ENCODE measurements around the gene DCDC1. TPM values are rescaled to one million over a fixed set of nuclear protein-coding genes. Genes with fewer than 3 reads are reported as not detected.
A peak's percentile ranks its signal among the peaks of the same experiment; 100 is the strongest.

Gene DCDC1
- polyA plus RNA-seq, 3 donors: 0.03 TPM; not detected in 2

- H3K9ac ChIP-seq (ENCODE audit: insufficient read depth, low read length, poor library complexity, severe bottlenecking): no peak overlapping the region
- no peaks in the 10 kb centered on the region for H3K36me3 ChIP-seq (replicated peaks in 1 of 2; ENCODE audit: control insufficient read depth in 1 of 2, insufficient read depth in 2 of 2, low read length in 2 of 2)
- H3K4me3 ChIP-seq (replicated peaks in 1 of 3; ENCODE audit: low read depth in 2 of 3, low read length in 3 of 3): no peak overlapping the region
- no peaks in the 10 kb centered on the region for H3K4me1 Mint-ChIP-seq
- H3K27ac Mint-ChIP-seq: no peak overlapping the region
- H3K27me3 Mint-ChIP-seq (ENCODE audit: low read depth in 3 of 3): peaks cover 0 to 3% (median 3%) of the 10 kb centered on the region in 3 donors
- TF ChIP-seq, protein P1, sequence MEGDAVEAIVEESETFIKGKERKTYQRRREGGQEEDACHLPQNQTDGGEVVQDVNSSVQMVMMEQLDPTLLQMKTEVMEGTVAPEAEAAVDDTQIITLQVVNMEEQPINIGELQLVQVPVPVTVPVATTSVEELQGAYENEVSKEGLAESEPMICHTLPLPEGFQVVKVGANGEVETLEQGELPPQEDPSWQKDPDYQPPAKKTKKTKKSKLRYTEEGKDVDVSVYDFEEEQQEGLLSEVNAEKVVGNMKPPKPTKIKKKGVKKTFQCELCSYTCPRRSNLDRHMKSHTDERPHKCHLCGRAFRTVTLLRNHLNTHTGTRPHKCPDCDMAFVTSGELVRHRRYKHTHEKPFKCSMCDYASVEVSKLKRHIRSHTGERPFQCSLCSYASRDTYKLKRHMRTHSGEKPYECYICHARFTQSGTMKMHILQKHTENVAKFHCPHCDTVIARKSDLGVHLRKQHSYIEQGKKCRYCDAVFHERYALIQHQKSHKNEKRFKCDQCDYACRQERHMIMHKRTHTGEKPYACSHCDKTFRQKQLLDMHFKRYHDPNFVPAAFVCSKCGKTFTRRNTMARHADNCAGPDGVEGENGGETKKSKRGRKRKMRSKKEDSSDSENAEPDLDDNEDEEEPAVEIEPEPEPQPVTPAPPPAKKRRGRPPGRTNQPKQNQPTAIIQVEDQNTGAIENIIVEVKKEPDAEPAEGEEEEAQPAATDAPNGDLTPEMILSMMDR (IDR thresholded peaks at IDR 0.05): no peak
- no peaks in the 10 kb centered on the region for H4K20me1 ChIP-seq (ENCODE audit: insufficient read depth, low read length)
- H3K27ac ChIP-seq (ENCODE audit: low read depth in 1 of 2, low read length in 2 of 2): no peak overlapping the region
- no CpG with 5 or more reads among the region's 1 CpG for WGBS (ENCODE audit: insufficient coverage)
- H3K36me3 Mint-ChIP-seq: no peaks in the 10 kb centered on the region
- no peak overlapping the region for H3K4me2 ChIP-seq (replicated peaks; ENCODE audit: extremely low read depth, low read length, poor library complexity, severe bottlenecking)
- DNase-seq: no peak
- no peak overlapping the region for H2AFZ ChIP-seq (ENCODE audit: insufficient read depth, low read depth, low read length, poor library complexity, severe bottlenecking)
- H3K9me3 ChIP-seq (replicated peaks in 1 of 2; ENCODE audit: control insufficient read depth in 1 of 2, insufficient read depth in 1 of 2, low read length in 2 of 2): no peaks in the 10 kb centered on the region
- intact Hi-C loops (cut with micrococcal nuclease): no loop called here
- no peaks in the 10 kb centered on the region for H3K4me1 ChIP-seq (ENCODE audit: control insufficient read depth in 1 of 2, insufficient read depth in 2 of 2, low read length in 2 of 2)
- no peaks in the 10 kb centered on the region for H3K9me3 Mint-ChIP-seq
- peaks cover 0 to 5% of the 10 kb centered on the region in 2 donors for H3K27me3 ChIP-seq (ENCODE audit: control insufficient read depth in 2 of 2, insufficient read depth in 2 of 2, low read length in 2 of 2)
- H3K79me2 ChIP-seq (ENCODE audit: insufficient read depth, low read length): no peaks in the 10 kb centered on the region
- no peak overlapping the region for H3K4me3 Mint-ChIP-seq
Observed at GRCh38 chr11:31243706-31244105, 125.8 kb downstream of the DCDC1 start.

DNA sequence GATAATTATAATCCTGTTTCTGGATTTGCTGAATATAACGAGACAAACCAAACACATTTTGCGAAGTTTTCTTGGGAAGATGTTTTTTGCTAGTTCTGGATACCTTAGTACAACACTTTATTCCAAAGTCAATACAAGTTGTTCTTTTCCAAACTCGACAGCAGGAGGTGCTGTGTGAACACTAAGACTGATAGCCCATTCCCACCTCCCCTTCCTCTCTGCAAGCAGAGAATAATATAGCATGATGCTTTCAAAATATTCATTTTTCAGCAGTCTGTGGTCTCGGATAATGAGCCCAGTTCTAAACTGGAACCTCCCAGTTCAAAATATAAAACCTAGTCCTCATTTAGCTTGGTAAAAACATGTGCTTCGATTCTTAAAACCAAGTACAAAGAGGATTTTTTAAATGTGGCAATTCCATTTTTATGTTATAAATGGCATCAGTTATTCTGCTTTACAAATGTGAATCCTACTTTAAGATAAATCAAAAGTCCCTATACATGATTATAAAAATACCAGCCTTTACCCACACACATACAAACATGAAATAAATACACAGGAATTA, 129.1 kb downstream of the DCDC1 start:
- no peak overlapping the region for H3K27ac Mint-ChIP-seq
- no CpG with 5 or more reads among the region's 5 CpGs for WGBS (ENCODE audit: insufficient coverage)

More for the DNA sequence above, 129.1 kb downstream of the DCDC1 start:
- H3K9me3 ChIP-seq (replicated peaks in 1 of 2; ENCODE audit: control insufficient read depth in 1 of 2, insufficient read depth in 1 of 2, low read length in 2 of 2): no peaks in the 10 kb centered on the region
- no peak overlapping the region for H3K4me3 ChIP-seq (replicated peaks in 1 of 3; ENCODE audit: low read depth in 2 of 3, low read length in 3 of 3)
- H2AFZ ChIP-seq (ENCODE audit: insufficient read depth, low read depth, low read length, poor library complexity, severe bottlenecking): no peak overlapping the region
- H3K4me2 ChIP-seq (replicated peaks; ENCODE audit: extremely low read depth, low read length, poor library complexity, severe bottlenecking): no peak overlapping the region
- H3K36me3 ChIP-seq (replicated peaks in 1 of 2; ENCODE audit: control insufficient read depth in 1 of 2, insufficient read depth in 2 of 2, low read length in 2 of 2): no peaks in the 10 kb centered on the region
- Mint-ChIP-seq H3K36me3 (no peaks in the 10 kb centered on the region), H3K4me3 (no peak overlapping the region), H3K9me3 (no peaks in the 10 kb centered on the region), H3K4me1 (no peaks in the 10 kb centered on the region), H3K27me3 (ENCODE audit: low read depth in 3 of 3) (peaks cover 0 to 3% (median 2%) of the 10 kb centered on the region in 3 donors)
- intact Hi-C loops (cut with micrococcal nuclease): no loop called here
- no peaks in the 10 kb centered on the region for H3K4me1 ChIP-seq (ENCODE audit: control insufficient read depth in 1 of 2, insufficient read depth in 2 of 2, low read length in 2 of 2)
- H3K9ac ChIP-seq (ENCODE audit: insufficient read depth, low read length, poor library complexity, severe bottlenecking): no peak overlapping the region
- TF ChIP-seq, protein P1 (IDR thresholded peaks at IDR 0.05): peak; percentile 42
- H3K27ac ChIP-seq (ENCODE audit: low read depth in 1 of 2, low read length in 2 of 2): no peak overlapping the region
- no peak for DNase-seq
- H3K27me3 ChIP-seq (ENCODE audit: control insufficient read depth in 2 of 2, insufficient read depth in 2 of 2, low read length in 2 of 2): no peaks in the 10 kb centered on the region
- H4K20me1 ChIP-seq (ENCODE audit: insufficient read depth, low read length): no peaks in the 10 kb centered on the region
- H3K79me2 ChIP-seq (ENCODE audit: insufficient read depth, low read length): no peaks in the 10 kb centered on the region

Measured in CD14-positive monocyte (primary cell).